HG03175 (cell line): ENCODE measurements around the gene PINK1.

Source experiments
- ATAC-seq: cut with Tn5 transposase; IDR thresholded peaks from one replicate; pipeline ENCODE4 v1.9.1; 2021; ENCODE audit warnings: mild to moderate bottlenecking, moderate library complexity; ENCODE audit not compliant: unreplicated experiment

PINK1 gene

DNA sequence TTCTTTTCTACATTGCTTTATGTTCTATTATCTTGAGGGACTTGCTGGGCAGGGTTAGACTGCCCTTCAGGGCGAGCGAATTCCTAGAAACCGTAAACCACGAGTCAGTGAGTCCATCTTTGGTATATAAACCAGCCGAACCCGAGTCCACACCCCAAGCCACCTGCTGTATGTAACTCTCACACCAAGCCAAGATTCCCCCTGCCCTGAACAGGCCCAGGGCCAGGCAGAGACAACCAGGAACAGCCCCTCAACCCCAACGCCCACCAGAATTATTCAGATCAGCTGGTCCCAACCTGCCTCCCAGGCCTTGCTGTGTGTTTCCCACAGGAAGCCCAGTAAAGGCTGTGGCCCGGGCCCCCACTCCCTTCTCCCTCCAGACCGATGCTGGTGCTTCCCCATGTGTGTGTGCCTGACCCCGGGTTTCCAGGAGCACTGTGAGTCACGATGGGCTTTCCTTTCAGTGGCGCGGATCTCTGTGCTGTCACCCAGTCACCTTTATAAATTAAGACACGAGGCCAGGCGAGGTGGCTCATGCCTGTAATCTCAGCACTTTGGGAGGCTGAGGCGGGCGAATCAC lies 67.5 kb downstream of the PINK1 start:
- no peak for ATAC-seq
